Central memory CD4-positive, alpha-beta T cell (primary cell): ENCODE data around the gene TMEM14B.
"Not testable (repeated sequence)": the region's sequence is repeated elsewhere in the genome, so short reads cannot be mapped to it uniquely, and the experiment has no call there.

Experiments
- DNase-seq: peaks from one replicate; pipeline ENCODE4 v3.0.0; 2022

Gene TMEM14B

DNA sequence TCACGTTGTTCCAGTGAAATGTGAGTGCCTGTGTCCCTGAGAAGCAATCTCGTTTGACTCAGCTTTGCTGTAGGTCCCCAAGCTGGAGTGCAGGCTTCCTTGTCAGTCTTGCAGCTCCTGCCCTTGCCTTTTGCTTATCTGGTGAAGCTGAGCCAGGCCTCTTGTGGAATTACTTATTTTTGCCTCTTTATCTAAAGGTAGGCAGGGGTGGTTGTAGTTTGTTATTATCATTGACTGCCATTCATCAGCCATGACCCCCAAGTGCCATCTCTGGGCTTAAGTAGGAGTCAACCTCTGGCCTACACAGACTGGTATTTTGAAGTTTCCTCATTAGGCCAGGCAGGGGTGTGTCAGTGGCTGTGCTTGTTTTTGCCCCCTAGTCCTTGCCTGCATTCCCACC lies 2.1 kb downstream of the TMEM14B start:
- no peak for DNase-seq

GRCh38 chr6:10750568-10750967 lies 3.0 kb downstream of the TMEM14B start:
- not testable (repeated sequence) for DNase-seq

DNA sequence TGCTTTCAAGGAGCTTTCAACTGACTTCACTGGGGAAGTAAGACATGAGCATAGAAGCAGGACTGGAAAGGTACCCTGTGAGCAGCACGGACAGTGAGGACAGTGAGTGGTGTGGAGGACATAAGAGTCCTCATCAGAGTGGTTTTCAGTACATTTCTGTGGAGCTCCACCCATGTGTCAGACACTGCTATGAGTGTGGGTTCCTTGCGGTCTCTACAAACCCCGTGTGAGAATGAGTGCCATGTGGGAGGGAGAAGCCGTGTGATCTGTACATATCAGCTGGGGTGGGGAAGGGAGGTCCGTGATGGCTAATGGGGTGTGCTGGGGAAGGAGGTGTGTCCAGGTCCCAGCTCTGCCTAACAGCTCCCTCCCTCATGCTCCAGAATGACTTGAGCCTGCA lies 4.2 kb downstream of the TMEM14B start:
- DNase-seq: not testable (repeated sequence)

DNA sequence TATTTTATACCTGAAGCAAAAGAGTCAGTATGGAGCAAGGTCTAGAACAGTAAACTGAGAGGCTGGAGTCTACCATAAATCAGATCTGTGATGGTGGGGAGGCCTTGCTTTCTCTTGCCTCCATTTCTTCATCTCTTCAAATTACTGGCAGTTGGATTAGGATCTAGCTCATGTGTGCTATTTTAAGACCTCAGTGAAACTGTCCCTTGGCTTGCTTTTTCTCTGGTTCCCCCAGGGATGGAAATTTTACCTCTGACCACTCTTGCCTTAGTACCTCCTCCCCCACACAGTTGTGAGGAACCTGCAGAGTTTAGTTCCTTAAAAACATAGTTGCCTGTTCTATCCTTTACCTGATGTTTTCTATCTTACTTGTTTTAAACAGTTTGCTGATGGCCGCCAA lies 8.5 kb downstream of the TMEM14B start:
- DNase-seq: no peak

DNA sequence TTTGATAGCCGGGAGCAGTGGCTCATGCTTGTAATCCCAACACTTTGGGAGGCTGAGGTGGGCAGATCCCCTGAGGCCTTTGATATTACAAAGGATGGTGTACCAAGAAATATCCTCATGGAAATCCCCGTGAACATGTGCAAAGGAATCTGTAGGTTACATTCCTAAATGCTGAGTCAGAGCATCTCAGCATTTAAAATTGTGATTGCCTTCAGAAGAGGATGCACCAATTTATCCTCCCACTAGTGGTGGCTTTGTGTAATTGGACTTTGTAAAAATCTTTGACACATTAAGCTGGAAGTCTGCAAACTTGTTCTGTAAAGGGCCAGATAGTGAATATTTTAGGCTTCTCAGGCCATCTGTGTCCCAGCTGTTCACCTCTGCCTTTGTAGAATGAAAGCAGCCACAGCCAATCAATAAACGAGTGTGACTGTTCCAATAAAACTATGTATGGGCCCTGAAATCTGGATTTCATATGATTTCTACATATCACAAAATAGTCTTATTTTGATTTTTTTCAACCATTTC lies 11.8 kb downstream of the TMEM14B start:
- peak; percentile 1 for DNase-seq

- DNase-seq: no peak
Observed at GRCh38 chr6:10759884-10760329, 12.3 kb downstream of the TMEM14B start.

- no peak for DNase-seq
Observed at GRCh38 chr6:10763006-10763405, 15.4 kb downstream of the TMEM14B start.

- no peak for DNase-seq
Observed at GRCh38 chr6:10769419-10769818, 21.8 kb downstream of the TMEM14B start.

GRCh38 chr6:10771371-10771894 lies 23.8 kb downstream of the TMEM14B start:
- DNase-seq: no peak

DNA sequence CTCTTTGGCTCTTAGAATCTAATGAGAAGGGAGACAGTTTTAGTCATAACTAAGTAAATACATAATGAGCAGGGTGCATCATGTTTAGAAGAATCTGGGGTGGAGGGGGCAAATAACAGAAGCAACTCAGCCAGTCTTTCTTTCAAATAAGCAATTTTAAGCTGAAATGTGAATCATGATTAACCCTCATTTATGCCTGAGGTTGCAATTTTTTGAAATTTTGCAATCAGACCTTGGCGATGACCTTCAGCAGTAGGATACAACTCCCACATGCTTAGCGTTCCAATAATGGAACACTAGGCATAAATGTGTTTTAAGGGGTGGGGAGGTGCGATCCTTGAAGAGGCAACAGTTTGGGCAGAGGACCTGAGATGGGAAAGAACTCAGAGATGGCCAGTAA lies 30.6 kb downstream of the TMEM14B start:
- no peak for DNase-seq

DNA sequence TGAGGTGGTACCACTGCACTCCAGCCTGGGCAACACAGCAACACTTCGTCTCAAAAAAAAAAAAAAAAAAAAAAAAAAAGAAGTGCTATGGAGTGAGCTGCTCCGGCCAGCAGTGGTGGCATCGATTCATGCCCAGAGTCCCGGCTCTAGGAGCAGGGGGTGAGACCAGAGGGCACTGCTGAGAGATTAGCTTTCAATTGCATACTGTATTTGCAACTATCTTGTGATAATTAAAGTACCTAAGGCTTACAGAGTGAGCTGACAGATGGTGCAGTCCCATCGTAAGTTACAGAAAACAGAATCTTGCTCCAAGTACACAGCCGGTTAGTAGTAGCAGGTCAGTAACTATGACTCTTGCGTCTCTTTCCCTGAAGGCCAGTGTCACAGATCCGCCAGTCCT lies 31.5 kb downstream of the TMEM14B start:
- no peak for DNase-seq

DNA sequence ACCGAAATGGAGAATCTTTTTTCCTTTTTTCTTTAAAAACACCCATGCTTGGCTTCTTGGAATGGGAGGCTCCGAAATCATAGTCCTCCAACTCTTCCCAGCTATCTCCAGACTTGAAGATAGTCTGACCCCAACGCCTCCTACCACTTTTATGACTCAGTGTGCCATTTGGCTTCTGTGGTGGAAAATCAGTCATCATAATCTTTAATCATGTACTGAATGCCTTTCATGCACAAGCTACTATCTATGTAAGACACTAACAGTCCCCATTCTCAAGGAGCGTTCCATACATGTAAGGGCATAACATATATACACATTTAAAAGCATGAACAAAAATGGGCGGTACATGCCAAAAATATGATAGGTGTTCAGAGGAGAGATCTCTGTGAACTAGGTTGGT lies 44.1 kb downstream of the TMEM14B start:
- no peak for DNase-seq

- DNase-seq: no peak
Observed at GRCh38 chr6:10792101-10792500, 44.5 kb downstream of the TMEM14B start.

- no peak for DNase-seq
Observed at GRCh38 chr6:10793035-10793434, 45.4 kb downstream of the TMEM14B start.

DNA sequence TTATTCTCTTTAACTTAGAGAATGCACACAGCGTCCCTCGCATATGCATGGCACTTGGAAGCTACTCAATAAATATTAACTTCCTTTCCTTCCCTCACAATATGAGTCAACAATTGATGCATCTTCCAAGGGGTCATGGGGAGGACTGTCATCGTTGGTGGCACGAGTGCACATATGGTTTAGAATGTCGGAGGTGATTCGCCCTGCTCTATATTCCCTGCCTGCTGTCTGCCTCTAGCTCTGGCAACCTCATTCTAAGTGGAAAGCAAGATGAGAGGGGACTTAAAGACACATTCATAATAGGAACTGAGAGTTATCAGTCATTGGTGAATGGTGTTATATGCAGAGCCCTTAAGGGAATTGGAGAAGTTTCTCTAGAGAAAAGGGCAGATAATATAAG lies 46.1 kb downstream of the TMEM14B start:
- no peak for DNase-seq

DNA sequence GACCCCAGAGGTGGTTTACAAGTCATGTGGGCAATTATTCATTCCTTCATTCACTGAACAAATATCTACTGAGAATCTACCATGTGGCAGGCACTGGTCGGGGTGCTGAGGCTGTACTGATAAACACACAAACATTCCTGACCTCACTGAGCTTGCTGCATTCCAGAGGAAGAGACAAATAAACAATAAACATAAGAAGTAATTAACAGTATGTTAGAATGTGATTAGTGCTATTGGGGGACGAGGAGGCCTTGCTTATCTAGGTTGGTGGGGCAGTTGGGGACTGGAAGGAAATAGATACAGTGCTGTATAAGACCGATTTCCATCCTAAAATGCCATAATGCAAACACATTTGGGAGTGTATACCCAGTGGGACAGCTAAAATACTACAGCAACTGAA lies 46.6 kb downstream of the TMEM14B start:
- DNase-seq: no peak

DNA sequence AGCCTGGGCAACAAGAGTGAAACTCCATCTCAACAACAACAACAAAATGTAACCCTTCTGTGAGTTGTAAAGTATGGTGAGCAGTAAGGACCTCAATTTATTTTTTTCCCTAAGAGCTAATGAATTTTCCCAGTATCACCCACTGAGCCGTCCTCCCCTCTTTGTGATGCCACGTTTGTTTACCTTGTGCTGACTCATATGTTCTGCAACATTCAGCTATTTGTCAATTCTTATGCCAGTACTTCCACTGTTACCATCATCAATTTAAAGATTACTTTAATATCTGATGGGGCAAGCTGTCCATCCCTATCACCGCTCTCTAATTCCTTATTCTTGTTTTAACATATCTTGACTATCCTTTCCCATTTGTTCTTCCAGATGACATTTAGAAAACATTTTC lies 53.2 kb downstream of the TMEM14B start:
- no peak for DNase-seq

GRCh38 chr6:10801224-10801848 lies 53.7 kb downstream of the TMEM14B start:
- peak; percentile 43 for DNase-seq
